Left cardiac atrium (tissue), 4 donors: ENCODE results near the gene HOXA9. TPM values are rescaled to one million over a fixed set of nuclear protein-coding genes. Genes with fewer than 3 reads are reported as not detected.

Experiments
- ATAC-seq, 2 donors: fragments of 200-7000 bp; cut with Tn5 transposase; one replicate each; pipeline ENCODE4 v1.9.1; 2020; ENCODE audit warnings: mild to moderate bottlenecking in 2 of 2, moderate library complexity in 2 of 2
- DNase-seq: peaks from one replicate; pipeline ENCODE4 v3.0.0-alpha.2; 2020
- intact Hi-C, 2 donors: fragments of 100-400 bp; cut with DNase I; formaldehyde crosslinking; loops; one replicate each; pipeline versions ENCODE4 v1.14.1 to v1.15.1; 2022 to 2023
- total RNA-seq, 2 donors: library from RNA; stranded (reverse); fragmentation: NEBNext Ultra II Directional; extraction: Animal tissue kit (Norgen Biotek cat#: 25700); gene quantifications; one replicate each; pipeline ENCODE4 v1.2.1, GENCODE V29; 2021
- donor health status: DM: no; HTN: yes; CAD: no.
- donor health status: DM: no; HTN: yes; CAD: no; lungs with severe emphysema.
- donor health status: DM: yes; HTN: yes; CAD: no.
- donor health status: Dilated cardiomyopathy.

Gene HOXA9
- total RNA-seq, 2 donors from 2014 or later = not detected

DNA sequence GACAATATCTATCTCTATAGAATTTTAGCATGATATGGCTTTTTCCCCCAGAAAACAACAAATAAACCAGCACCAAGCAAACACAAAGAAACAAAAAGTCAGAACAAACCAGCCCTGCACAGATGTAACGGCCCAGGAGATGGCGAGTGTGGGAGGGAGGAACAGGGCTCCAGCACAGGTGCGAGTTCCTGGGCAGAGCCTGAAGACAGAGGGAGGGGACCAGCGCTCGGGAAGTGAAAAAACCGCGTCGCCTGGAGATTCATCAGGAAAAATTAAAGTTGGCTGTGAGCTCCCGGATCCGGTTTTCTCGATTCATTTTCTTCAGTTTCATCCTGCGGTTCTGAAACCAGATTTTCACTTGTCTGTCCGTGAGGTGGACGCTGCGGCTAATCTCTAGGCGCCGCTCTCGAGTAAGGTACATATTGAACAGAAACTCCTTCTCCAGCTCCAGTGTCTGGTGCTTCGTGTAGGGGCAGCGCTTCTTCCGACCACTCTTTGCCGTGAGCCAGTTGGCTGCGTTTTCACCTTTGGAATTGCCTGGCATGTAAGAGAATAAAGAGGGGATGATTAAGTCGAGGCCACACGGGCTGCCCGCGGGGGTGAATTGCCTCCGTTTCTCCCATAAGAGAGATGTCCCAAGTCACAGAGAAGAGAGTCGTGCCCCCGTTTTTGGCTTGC, 6.4 kb upstream of the HOXA9 start:
- DNase-seq (peak; percentile 11), ATAC-seq (no peak)
- intact Hi-C loops = no loop called here

DNA sequence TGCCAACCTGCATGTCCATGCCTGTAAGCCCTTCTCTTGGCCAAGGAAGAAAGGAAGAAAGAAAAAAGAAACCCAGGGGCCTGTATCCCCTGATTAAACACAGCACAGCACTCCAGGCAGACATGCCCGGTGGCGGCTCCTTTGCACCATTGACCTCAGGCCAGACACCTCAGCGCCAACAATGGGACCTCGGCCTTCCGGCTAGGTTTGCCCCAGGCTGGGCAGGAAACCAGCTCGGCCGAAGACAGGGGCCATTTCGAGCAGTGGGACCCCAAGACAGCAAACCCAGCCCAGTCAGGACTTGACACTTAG, 5.9 kb upstream of the HOXA9 start:
- DNase-seq (peak; percentile 14), ATAC-seq (no peak)
- intact Hi-C loops = no loop called here

DNA sequence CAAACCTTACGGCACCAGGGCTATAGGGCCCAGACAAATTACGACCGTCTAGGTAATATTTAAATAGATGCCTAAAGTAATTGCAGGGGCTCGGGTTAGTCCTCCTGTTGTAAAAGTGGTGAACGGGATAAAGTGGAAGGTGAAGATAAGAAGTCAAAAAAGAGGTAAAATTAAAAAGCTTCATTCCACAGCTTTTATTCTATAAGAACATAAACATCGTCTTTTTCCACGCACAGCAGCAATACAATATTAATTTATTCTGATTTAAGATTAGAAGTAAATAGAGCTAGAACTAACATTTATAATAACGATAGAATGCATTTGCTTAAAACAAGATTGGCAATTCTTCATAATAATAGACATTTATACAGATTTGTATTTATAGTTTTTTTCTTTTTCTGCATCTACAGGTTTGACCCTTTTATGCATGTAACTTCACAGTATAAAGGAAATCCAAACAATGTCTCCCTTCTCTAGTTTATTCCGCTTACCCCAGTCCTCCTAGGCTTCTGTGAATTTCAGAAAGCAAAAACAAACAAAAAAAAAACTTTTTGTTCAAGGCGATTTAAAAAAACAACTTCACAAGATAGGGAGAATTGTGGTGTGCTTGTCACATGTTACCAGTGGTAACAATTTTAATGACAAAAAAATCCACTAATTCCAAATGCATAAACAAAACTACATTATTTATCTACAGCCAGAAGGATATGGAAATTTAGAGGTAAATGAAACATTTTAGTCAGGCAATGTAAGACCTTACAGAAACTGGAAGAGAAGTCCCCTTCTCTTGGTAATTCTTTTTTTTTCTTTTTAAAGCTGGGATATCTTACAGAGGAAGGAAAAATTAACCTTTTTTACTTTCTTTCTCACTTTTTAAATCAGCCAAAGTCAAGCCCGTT, 5.3 kb upstream of the HOXA9 start:
- intact Hi-C loops = no loop called here
- ATAC-seq (no peak), DNase-seq (no peak)

DNA sequence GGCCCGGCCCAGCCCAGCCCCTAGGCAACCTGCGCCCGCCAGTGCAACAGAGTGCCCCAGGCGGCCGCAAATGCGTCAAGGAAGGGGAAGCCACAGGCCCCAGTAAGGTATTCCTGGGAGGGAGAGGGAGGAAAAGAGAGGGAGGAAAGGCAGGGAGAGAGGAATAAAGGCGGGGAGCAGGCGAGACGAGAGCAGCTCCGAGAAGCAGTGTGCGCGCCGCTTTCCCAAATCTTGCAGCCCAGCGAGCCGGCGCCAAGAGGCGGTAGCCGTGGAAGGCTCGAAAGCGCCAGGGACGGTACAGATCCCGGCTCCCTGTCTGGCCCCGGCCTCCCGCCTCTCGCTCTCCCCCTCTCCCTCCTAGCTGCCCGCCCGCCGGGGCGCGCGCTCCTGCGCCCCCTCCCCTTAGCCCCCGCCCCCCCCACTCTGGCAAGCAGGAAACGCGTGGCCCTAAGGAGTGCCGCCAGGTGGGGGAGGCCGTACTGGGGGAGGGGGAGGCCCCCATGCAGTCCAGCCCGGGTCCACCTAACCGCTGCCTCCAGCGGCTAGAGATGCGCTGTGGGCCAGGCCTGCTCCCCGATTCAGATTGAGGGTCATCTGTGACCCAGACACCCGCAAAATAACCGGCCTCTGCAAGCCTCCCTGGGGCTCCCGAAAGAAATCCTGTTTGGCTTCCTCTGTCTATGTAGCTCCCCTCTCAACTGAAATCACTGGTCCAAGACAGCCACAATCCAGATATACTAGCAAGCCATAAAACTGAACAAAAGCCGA, 4.5 kb upstream of the HOXA9 start:
- DNase-seq = peak; percentile 16
- ATAC-seq = no peak
- intact Hi-C loops = loop anchor here (10.0 kb wide), 2 partner anchors 785 to 1305 kb away; no protein-coding TSS in a partner anchor

DNA sequence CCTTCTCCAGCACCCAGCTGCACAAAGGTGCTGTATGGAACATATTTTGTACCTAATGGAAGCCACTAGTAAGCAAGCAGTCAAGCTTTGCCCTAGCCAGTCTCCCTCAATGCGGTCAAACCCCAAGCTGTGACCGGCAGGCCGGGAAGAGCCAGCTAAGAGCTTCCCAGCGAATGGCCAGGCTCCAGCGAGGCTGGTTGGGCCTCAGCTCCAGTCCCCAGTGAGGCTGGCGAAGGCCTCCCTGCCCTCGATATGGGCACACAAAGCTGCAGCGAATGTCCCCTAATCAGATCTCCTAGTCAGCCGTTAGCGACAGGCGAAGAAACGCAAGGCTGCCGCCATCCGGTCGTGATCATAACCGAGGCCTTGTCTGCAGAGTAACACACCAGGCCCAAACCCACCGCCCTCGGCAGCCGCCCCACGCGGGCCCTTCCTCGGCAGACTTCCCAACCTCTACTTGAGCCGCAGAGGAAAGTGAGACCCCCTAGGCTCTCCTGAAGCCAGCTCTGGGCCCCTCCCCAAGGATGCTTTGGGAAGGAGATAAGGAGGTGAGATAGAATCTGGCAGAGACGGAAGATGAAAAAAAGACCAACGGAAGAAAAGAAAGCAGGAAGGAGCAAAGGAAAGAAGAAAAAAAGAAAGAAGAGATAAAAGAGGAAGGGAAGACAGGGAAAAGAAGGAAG, 3.1 kb upstream of the HOXA9 start:
- intact Hi-C loops = loop anchor here (10.0 kb wide), 2 partner anchors 784 to 1304 kb away; no protein-coding TSS in a partner anchor
- ATAC-seq (no peak), DNase-seq (peak; percentile 10)

DNA sequence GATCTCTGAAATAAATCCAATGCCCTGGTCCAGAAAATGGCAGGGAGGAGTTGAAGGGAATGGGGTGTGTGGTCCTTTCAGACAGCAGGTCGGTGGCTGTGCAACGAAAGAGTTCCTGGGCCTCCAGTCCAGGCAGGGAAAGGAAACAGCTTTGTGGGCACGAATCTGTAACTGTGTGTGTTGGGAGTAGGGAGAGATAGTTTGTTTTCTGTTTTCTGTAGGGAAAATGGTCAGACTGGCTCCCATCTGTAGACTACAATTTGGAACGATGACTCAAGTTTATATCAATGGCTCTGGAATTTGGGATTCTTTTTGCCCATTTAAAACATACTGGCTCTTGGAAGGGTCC, 2.6 kb upstream of the HOXA9 start:
- intact Hi-C loops = loop anchor here (10.0 kb wide), 2 partner anchors 783 to 1303 kb away; no protein-coding TSS in a partner anchor
- DNase-seq = no peak
- ATAC-seq = no peak

DNA sequence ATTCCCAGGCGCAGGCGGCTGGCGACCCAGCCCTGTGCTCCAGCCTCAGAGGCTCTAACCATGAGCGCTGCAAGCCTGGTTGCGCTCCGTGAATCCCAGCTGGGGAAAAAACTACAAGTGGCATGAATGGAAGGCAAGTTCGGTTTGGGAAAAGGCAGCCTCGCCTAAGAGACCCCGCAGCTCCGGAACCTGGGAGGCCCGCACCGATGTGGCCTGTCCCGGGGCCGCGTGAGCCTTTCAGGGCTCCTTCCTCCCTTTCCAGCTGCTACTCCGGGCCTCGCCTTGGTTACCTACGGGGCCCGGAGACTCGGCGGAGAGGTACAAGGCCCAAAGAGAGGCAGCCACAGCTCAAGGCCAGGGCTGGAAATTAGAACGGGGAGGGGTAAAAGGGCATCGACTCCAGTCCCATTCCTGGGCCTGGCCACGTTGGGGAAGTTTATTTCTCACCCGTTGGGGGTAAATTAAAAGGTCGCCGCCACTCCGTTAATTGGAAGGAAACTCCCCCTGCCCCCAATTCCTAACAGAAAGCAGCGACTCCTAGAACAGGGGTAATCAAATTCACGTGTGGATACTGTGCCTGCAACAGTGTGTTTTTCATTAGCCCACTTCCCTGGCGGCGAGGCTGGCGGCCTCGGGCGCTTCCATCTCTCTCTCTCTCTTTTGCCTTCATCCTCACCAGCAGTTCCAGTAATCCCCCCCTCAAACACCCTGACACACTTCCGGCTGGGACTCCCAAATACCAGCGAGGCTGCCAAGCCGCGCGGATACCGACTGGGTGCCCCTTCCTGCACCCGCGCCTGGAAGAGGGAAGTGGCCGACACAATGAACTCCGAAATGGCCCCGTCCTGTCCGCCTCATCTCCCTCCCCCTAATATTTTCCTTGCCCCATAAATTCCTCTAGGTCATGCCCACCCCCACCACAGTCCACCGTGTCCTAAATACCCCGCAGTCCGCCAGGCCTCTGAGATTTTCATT, 1.5 kb upstream of the HOXA9 start:
- ATAC-seq = no peak
- DNase-seq = peak; percentile 14
- intact Hi-C loops = loop anchor here (10.0 kb wide), 2 partner anchors 782 to 1302 kb away; no protein-coding TSS in a partner anchor

DNA sequence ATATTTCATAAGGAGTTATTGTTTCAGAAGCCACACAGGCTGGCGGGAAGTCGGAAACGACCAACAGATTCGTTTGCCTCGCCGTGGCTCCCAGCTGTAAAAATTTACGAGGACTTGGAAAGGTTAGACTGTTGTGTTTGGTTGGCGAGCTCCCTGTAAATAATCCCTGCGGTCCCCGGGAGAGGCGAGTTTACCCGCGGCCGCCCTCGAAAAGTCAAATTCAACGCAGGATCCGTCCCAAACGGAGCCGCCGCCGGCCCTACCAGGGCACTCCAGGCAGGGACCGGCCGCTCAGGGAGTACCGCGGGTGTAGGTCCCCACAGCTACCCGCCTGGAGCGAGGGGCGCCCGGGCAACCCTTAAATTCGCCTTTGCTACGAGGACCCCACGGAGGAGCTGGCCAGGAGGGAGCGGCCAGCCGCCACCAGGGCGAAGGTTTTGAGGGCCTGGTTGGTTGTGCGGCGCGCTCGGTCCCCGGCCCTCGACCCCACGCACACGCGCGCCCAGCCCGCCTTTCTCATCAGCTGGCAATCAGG, 726 bp upstream of the HOXA9 start:
- ATAC-seq (no peak), DNase-seq (peak; percentile 15)
- intact Hi-C loops = loop anchor here (10.0 kb wide), 2 partner anchors 781 to 1301 kb away; no protein-coding TSS in a partner anchor

DNA sequence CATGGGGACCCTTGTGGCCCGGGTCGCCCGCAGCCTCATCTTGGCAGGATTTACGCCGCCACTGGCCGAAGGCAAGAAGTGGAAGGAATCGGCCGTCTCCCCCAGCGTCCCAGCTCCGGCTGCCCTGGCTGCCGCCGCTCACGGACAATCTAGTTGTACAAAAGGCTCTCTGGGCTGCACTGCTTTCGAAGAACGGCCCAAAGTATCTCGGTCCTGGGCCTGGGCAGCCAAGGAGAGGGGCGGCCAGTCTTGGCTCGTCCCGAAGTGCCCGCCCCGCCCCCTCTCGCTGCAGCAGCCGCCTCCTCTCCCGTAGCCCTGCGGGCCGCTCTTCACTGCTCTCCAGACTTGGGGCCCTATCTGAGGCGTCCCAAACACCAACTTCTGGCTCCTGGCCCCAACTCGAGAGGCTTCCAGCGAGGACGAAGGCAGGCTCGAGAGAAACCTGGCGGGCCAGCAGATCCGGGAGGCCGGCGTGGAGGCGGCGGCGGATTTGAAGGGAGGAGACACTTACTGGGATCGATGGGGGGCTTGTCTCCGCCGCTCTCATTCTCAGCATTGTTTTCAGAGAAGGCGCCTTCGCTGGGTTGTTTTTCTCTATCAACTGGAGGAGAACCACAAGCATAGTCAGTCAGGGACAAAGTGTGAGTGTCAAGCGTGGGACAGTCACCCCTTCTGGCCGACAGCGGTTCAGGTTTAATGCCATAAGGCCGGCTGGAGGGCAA, 809 bp downstream of the HOXA9 start:
- DNase-seq (peak; percentile 23), ATAC-seq (no peak)
- intact Hi-C loops = loop anchor here (5.0 to 10.0 kb wide), 3 partner anchors 780 to 1300 kb away; no protein-coding TSS in a partner anchor

DNA sequence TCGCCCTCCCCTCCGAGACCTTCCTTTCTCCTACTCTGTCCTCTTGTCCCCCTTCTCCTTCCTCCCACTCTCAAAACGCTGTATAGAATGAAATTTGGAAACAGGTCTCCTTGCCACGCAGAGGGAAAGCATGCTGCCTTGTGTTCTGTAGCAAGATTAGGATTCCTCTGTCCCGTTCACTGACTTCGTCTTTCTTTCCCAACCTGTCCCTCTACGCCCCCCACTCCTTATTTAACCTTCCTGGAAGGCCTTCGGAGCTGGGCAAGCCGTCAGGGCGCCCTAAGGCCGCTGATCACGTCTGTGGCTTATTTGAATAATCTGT, 1.3 kb downstream of the HOXA9 start:
- intact Hi-C loops = loop anchor here (5.0 to 10.0 kb wide), 3 partner anchors 779 to 1299 kb away; no protein-coding TSS in a partner anchor
- ATAC-seq = no peak

DNA sequence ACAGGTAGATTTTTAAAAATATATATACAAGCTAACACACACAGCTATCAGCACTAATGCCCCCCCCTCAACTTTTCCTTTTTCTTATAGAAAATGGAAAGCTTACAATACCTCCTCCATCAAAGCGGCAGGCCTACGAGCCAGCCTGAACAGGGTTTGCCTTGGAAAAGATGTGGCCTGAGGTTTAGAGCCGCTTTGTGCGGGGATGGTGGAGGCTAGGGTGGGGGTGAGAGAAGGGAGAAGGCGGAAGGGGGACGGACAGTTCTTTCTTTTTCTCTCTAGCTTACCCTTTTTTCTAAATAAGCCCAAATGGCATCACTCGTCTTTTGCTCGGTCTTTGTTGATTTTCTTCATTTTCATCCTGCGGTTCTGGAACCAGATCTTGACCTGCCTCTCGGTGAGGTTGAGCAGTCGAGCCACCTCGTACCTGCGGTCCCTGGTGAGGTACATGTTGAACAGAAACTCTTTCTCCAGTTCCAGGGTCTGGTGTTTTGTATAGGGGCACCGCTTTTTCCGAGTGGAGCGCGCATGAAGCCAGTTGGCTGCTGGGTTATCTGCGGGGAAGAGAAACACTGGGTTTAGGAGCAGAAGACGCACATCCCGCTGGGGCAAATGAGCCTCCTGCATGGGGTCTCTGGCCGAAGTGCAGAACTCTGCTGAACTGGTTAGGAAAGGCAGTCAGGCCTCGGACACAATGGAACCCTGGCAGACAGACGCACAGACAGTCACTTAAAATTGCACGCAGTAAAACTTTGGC, 1.9 kb downstream of the HOXA9 start:
- DNase-seq (peak; percentile 11), ATAC-seq (no peak)
- intact Hi-C loops = loop anchor here (5.0 to 10.0 kb wide), 3 partner anchors 779 to 1299 kb away; no protein-coding TSS in a partner anchor

More for the DNA sequence above, 1.3 kb downstream of the HOXA9 start:
- no peak for DNase-seq

DNA sequence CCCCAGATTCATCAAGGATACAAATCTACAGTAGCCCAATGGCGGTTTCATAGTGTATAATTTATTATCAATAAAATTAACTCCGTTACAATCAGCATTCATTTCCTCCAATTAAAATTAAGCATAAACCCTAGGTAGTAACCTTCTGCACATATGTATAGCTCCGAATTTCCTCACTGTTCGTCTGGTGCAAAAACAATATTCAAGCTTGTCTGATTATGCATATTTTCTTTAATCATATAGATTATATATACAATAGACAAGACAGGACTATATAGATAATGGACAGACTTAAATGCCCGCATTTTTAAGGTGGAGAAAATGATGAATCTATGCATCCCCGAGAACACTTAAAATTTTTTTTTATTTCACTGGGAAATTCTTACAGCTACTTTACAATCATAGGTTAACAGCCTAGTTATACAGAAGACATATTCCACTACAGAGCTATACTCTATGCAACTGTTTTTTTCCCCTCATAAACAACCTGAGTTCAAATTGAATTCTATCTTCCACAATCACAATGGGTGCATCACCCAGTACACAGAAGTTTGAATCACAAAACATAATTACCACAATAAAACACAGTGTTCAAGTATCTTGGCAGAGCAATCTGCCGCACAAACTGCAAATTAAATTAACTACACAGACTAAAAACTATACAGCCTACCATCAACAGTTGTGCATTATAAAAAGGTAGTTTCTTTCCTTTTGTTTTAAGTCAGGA, 2.6 kb downstream of the HOXA9 start:
- intact Hi-C loops = loop anchor here (5.0 to 10.0 kb wide), 3 partner anchors 778 to 1298 kb away; no protein-coding TSS in a partner anchor

DNA sequence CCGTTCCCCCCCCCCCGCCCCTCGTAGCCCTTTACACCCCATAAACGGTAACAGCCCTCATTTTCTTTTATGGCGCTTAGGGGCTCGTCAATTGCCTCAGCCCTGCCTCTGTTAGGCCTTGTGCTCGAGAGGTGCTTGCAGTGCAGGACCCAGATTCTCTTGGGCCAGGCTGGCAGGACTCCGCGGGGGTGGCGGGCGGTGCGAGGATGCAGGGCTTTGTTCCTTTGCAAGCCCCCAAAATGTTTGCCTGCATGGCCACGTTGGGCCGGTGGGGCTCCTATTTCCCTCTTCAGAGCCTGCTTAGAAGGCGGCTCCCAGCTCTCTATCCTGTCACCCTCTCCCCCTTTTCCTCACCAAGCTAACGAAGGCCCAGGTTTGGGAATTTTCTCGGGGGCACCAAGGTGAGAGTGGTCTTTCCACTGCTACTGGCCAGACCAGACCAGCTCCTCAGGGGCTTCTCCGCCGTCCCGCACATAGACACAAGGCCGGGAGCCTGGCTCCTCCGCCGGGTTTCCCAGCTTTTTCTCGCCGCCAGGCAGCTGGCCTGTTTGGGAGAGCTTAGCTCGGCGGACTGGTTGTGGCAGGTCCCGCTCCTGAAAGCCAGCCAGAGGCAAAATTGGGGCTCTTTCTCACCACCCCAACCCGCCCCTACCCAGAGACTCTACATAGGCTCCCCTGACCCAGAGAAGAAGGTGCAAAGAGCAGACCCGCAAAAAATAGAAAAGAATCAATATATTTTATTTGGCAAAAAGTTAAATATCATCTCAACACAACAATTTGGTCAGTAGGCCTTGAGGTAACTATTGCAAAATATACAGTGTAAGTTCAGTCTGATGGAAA, 3.4 kb downstream of the HOXA9 start:
- DNase-seq = peak; percentile 15
- ATAC-seq = no peak
- intact Hi-C loops = loop anchor here (2.0 to 10.0 kb wide), 5 partner anchors 307 to 1297 kb away; no protein-coding TSS in a partner anchor

More for the DNA sequence above, 2.6 kb downstream of the HOXA9 start:
- ATAC-seq (no peak), DNase-seq (no peak)

DNA sequence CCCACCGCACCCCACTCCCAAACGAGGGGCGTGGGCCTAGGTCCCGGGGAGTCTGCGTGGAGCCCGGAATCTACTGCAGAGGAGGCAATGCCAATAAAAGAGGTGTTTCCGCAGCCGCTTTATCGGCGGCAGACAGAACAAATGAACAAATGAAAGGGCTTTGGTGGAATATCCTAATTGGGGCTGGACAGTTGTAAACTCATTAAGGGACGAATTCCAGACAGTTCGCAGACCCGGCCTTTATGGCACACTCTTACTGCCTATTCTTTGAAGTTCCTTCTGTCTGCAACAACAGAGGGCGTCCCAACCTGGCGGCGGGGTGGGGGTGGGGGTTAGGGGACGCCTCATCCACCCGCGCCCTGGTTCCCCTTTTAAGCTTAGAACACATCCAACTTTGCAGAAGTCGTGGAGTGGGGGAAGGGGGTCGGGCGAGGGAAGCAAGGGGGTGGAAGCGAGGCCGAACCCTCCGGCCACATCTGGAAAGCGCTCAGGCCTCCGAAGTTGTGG, 4.1 kb downstream of the HOXA9 start:
- peak; percentile 16 to 36 for ATAC-seq
- DNase-seq = peak; percentile 53
- intact Hi-C loops = loop anchor here (2.0 to 10.0 kb wide), 5 partner anchors 306 to 1296 kb away; no protein-coding TSS in a partner anchor
